Colonic mucosa (tissue), 4 donors: Measurements from ENCODE around the gene PPP1CA. TPM values are rescaled to one million over a fixed set of nuclear protein-coding genes. Genes with fewer than 3 reads are reported as not detected.
A peak's percentile ranks its signal among the peaks of the same experiment; 100 is the strongest.

Experiments
- DNase-seq: peaks from one replicate; pipeline ENCODE4 v3.0.0-alpha.2; 2020
- H3K27ac ChIP-seq: fragments of 200-600 bp; one replicate; pipeline ENCODE4 v1.8.0; 2021
- H3K27me3 ChIP-seq: fragments of 200-600 bp; one replicate; pipeline ENCODE4 v1.8.0; 2021
- H3K36me3 ChIP-seq: fragments of 200-600 bp; one replicate; pipeline ENCODE4 v1.8.0; 2021
- H3K4me1 ChIP-seq: fragments of 200-600 bp; one replicate; pipeline ENCODE4 v1.8.0; 2021; ENCODE audit warnings: mild to moderate bottlenecking
- H3K4me3 ChIP-seq: fragments of 200-600 bp; one replicate; pipeline ENCODE4 v1.8.0; 2021
- H3K9ac ChIP-seq, 2 donors: one replicate each; pipeline ENCODE4 v1.7.0; 2013; ENCODE audit warnings: control low read depth in 2 of 2, low read depth in 2 of 2, low read length in 2 of 2
- H3K9me3 ChIP-seq: fragments of 200-600 bp; one replicate; pipeline ENCODE4 v1.8.0; 2021
- CTCF ChIP-seq: fragments of 200-600 bp; IDR thresholded peaks from one replicate; pipeline ENCODE4 v1.8.0; 2022; ENCODE audit warnings: antibody characterized with exemption, mild to moderate bottlenecking
- intact Hi-C: fragments of 100-400 bp; cut with DNase I; formaldehyde crosslinking; loops from one replicate; pipeline ENCODE4 v1.14.1; 2022
- total RNA-seq, 2 donors: library from RNA; stranded (reverse); fragmentation: NEBNext Ultra II Directional in 1 of 2; extraction: Animal tissue kit (Norgen Biotek cat#: 25700) in 1 of 2; gene quantifications; one replicate each; pipeline ENCODE4 v1.2.1, GENCODE V29; 2021
- donor health status: healthy.
- donor health status: DM: no; HTN: no; CAD: no.
- donor health status: DM: no; HTN: no; CAD: no.

PPP1CA gene
- total RNA-seq, 2 donors from 2014 or later: 242 to 280 TPM

GRCh38 chr11:67409781-67410368 is 8.2 kb upstream of the PPP1CA start:
- intact Hi-C loops: no loop called here
- peak; percentile 59 for DNase-seq
- Histone ChIP-seq H3K4me1 (no peaks in the 10 kb centered on the region), H3K9me3 (no peaks in the 10 kb centered on the region), H3K27ac (peak overlapping the region; percentile 20), H3K36me3 (no peaks in the 10 kb centered on the region), H3K27me3 (no peaks in the 10 kb centered on the region), H3K4me3 (no peak overlapping the region), H3K9ac (peak overlapping the region; percentile 26 to 63)
- TF ChIP-seq CTCF: no peak

- H3K36me3 ChIP-seq: no peaks in the 10 kb centered on the region
- no peaks in the 10 kb centered on the region for H3K9me3 ChIP-seq
- H3K4me1 ChIP-seq: no peaks in the 10 kb centered on the region
- no peak for DNase-seq
- no peaks in the 10 kb centered on the region for H3K27me3 ChIP-seq
- H3K27ac ChIP-seq: peak overlapping the region; percentile 20
- H3K4me3 ChIP-seq: no peak overlapping the region
- peak overlapping the region; percentile 26 to 63 for H3K9ac ChIP-seq
- intact Hi-C loops: no loop called here
- TF ChIP-seq CTCF: no peak
These were observed 7.6 kb upstream of the PPP1CA start for GRCh38 chr11:67409261-67409666.

- Histone ChIP-seq H3K9ac (peak overlapping the region; percentile 26 to 63), H3K36me3 (no peaks in the 10 kb centered on the region), H3K27me3 (no peaks in the 10 kb centered on the region), H3K27ac (peak overlapping the region; percentile 27), H3K9me3 (no peaks in the 10 kb centered on the region), H3K4me3 (no peak overlapping the region), H3K4me1 (no peaks in the 10 kb centered on the region)
- DNase-seq: no peak
- intact Hi-C loops: no loop called here
- no peak for TF ChIP-seq CTCF
These were observed 7.0 kb upstream of the PPP1CA start for GRCh38 chr11:67408437-67409200.

- TF ChIP-seq CTCF: no peak
- H3K36me3 ChIP-seq: no peaks in the 10 kb centered on the region
- DNase-seq: no peak
- H3K27ac ChIP-seq: peak overlapping the region; percentile 27
- intact Hi-C loops: no loop called here
- peak overlapping the region; percentile 16 to 50 for H3K9ac ChIP-seq
- H3K27me3 ChIP-seq: no peaks in the 10 kb centered on the region
- no peak overlapping the region for H3K4me3 ChIP-seq
- H3K4me1 ChIP-seq: no peaks in the 10 kb centered on the region
- H3K9me3 ChIP-seq: no peaks in the 10 kb centered on the region
These were observed 6.1 kb upstream of the PPP1CA start for GRCh38 chr11:67407688-67408163.

- Histone ChIP-seq H3K9me3 (no peaks in the 10 kb centered on the region), H3K9ac (peak overlapping the region in 1 of 2 donors; percentile 50), H3K4me1 (no peaks in the 10 kb centered on the region), H3K4me3 (no peak overlapping the region), H3K27ac (no peak overlapping the region), H3K36me3 (no peaks in the 10 kb centered on the region), H3K27me3 (no peaks in the 10 kb centered on the region)
- DNase-seq: no peak
- intact Hi-C loops: no loop called here
- no peak for TF ChIP-seq CTCF
These were observed 5.5 kb upstream of the PPP1CA start for GRCh38 chr11:67406969-67407687.
